NB4 (cell line): Measurements from ENCODE around the gene RNF32.

ENCODE experiments used
- TF ChIP-seq, protein P1 (sequence below): IDR thresholded peaks from one replicate; pipeline ENCODE4 v1.5.1; 2012; ENCODE audit warnings: low read depth, low read length
- TF ChIP-seq, protein P2 (sequence below): IDR thresholded peaks from 2 replicates; pipeline ENCODE4 v1.6.1; 2011; ENCODE audit warnings: low read depth, low read length

DNA sequence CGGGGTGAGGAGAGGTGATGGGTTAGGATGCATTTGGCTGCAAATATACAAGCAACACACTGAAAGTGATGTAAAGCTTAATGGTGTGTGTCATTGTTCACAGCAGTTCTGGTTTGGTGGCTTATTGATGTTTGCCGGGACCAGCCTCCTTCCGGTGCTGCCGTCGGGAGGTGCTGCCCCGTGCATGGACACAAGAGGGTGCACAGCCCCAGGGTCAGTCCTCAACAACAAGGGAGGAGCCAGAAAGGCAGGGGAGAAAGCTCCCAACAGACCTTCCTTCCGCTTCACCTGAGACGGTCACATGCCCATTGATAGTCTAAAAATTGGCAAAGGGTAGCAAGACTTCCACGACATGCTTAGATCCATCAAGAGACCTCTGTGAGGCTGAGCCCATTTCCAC lies 9.5 kb downstream of the RNF32 start:
- TF ChIP-seq, protein P1, sequence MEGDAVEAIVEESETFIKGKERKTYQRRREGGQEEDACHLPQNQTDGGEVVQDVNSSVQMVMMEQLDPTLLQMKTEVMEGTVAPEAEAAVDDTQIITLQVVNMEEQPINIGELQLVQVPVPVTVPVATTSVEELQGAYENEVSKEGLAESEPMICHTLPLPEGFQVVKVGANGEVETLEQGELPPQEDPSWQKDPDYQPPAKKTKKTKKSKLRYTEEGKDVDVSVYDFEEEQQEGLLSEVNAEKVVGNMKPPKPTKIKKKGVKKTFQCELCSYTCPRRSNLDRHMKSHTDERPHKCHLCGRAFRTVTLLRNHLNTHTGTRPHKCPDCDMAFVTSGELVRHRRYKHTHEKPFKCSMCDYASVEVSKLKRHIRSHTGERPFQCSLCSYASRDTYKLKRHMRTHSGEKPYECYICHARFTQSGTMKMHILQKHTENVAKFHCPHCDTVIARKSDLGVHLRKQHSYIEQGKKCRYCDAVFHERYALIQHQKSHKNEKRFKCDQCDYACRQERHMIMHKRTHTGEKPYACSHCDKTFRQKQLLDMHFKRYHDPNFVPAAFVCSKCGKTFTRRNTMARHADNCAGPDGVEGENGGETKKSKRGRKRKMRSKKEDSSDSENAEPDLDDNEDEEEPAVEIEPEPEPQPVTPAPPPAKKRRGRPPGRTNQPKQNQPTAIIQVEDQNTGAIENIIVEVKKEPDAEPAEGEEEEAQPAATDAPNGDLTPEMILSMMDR: no peak
- TF ChIP-seq, protein P2, sequence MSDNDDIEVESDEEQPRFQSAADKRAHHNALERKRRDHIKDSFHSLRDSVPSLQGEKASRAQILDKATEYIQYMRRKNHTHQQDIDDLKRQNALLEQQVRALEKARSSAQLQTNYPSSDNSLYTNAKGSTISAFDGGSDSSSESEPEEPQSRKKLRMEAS: no peak
